ENCODE results near the gene CHST10. TPM values are rescaled to one million over a fixed set of nuclear protein-coding genes. Genes with fewer than 3 reads are reported as not detected.

The CHST10 gene
- total and polyA plus RNA-seq, 10 of the 15 experiments (the other 5 are each of a cell fraction or from before 2014, with no cell fraction given), result 2.0 to 22.5 (median 15.7) TPM

- FAIRE-seq, result no peak
- POLR2A ChIA-PET, result no interaction called here
- TF ChIP-seq SMAD1 (IDR thresholded peaks at IDR 0.05; ENCODE audit: low read depth, partially characterized antibody), result no peak
- no peak for TF ChIP-seq KDM1A (IDR thresholded peaks at IDR 0.05; ENCODE audit: borderline replicate concordance)
- no peak for TF ChIP-seq POLR2AphosphoS2 (IDR thresholded peaks at IDR 0.05; ENCODE audit: low read depth, low read length)
- no peak for TF ChIP-seq BACH1 (IDR thresholded peaks at IDR 0.05; ENCODE audit: borderline replicate concordance)
- TF ChIP-seq MAX (IDR thresholded peaks at IDR 0.05; ENCODE audit: low read depth, low read length), result no peak
- 0 out of 3 replicates have a peak, but pooled peaks of 1 of the 2 experiments have one; percentile 11 for TF ChIP-seq EGR1 (IDR thresholded peaks at IDR 0.05; ENCODE audit: borderline replicate concordance in 1 of 2, low read depth in 2 of 2, low read length in 2 of 2)
- no peak for TF ChIP-seq GATAD2B (conservative IDR thresholded peaks at IDR 0.05; ENCODE audit: low read depth)
- TF ChIP-seq RAD21 (IDR thresholded peaks at IDR 0.05; ENCODE audit: insufficient read depth, low read depth, low read length), result peak; percentile 67
- TF ChIP-seq IKZF2 (IDR thresholded peaks at IDR 0.05), result no peak
- TF ChIP-seq ZBTB11 (CRISPR knock-in tag; IDR thresholded peaks at IDR 0.05), result no peak
- TF ChIP-seq ZBTB33 (IDR thresholded peaks at IDR 0.05), result peak; percentile 79; the same call in 1 of the 2 replicates
- no peak for TF ChIP-seq NFIC (IDR thresholded peaks at IDR 0.05; ENCODE audit: low read depth, low read length)
- peak; percentile 44; the same call in 1 of the 2 replicates for TF ChIP-seq SMC3 (IDR thresholded peaks at IDR 0.05; ENCODE audit: borderline replicate concordance, low read length)
- TF ChIP-seq FOXK2 (IDR thresholded peaks at IDR 0.05), result no peak
- no peak for TF ChIP-seq IRF3 (IDR thresholded peaks at IDR 0.05)
- TF ChIP-seq SREBF2 (IDR thresholded peaks at IDR 0.05; ENCODE audit: low read length), result no peak
- TF ChIP-seq FOXM1 (IDR thresholded peaks at IDR 0.05; ENCODE audit: low read depth, low read length), result no peak
These were observed 10.3 kb upstream of the CHST10 start for GRCh38 chr2:100427627-100428258.

More at GRCh38 chr2:100427627-100428258, 10.3 kb upstream of the CHST10 start:
- Histone ChIP-seq H3K36me3 (ENCODE audit: control insufficient read depth in 2 of 2, insufficient read depth in 2 of 2, low read length in 1 of 2) (no peaks in the 10 kb centered on the region), H2AFZ (ENCODE audit: control insufficient read depth, low read depth, low read length) (no peak overlapping the region), H3K4me1 (ENCODE audit: control insufficient read depth, insufficient read depth, low read length) (no peaks in the 10 kb centered on the region), H3K9me3 (replicated peaks; ENCODE audit: control insufficient read depth, insufficient read depth, low read length) (no peaks in the 10 kb centered on the region; the same call in 1 of the 3 replicates), H3K79me2 (ENCODE audit: control insufficient read depth, insufficient read depth, low read length) (no peaks in the 10 kb centered on the region), H3K9ac (ENCODE audit: control insufficient read depth, insufficient read depth, low read length) (no peak overlapping the region), H3K27me3 (replicated peaks in 1 of 2; ENCODE audit: control insufficient read depth in 2 of 2, insufficient read depth in 2 of 2, low read length in 1 of 2) (no peaks in the 10 kb centered on the region), H3K4me3 (no peak overlapping the region), H4K20me1 (ENCODE audit: control insufficient read depth, insufficient read depth) (no peaks in the 10 kb centered on the region), H3K27ac (ENCODE audit: control insufficient read depth, insufficient read depth) (no peak overlapping the region), H3K4me2 (ENCODE audit: control insufficient read depth, insufficient read depth) (no peak overlapping the region)
- ChIA-PET CTCF (interaction anchor here (0.8 to 1.8 kb wide), 4 partner anchors 12 to 551 kb away, joined by 3 to 4 read pairs (median 4); no protein-coding TSS in a partner anchor), RAD21 (ENCODE audit: unreplicated experiment) (no interaction called here), SMC1A (ENCODE audit: uncharacterized antibody, unreplicated experiment) (no interaction called here)
- in situ Hi-C loops (cut with MboI) (loop anchor here (10.0 kb wide), 1 partner anchor 557 kb away; no protein-coding TSS in a partner anchor), intact Hi-C loops (cut with micrococcal nuclease; ENCODE audit: unreplicated experiment) (no loop called here)
- 12% methylated on average over 11 of the region's 11 CpGs for WGBS (ENCODE audit: insufficient coverage, insufficient replicate concordance, low lambda C conversion rate, missing lambda C conversion rate)
- no TSS peak for BruUV-seq (replicated peaks)
- ATAC-seq (peak; percentile 67), DNase-seq (ENCODE audit: low read depth, low spot score) (no peak)

Data from GM12878 (cell line).